NB4 (cell line): ENCODE results near the gene BPTF.
A peak's percentile ranks its signal among the peaks of the same experiment; 100 is the strongest.
"Not testable (repeated sequence)": the region's sequence is repeated elsewhere in the genome, so short reads cannot be mapped to it uniquely, and the experiment has no call there.

ENCODE experiments used
- DNase-seq: peaks from one replicate; pipeline ENCODE4 v3.0.0; 2010; ENCODE audit warnings: low read depth
- H3K4me3 ChIP-seq: one replicate; pipeline ENCODE4 v1.5.1; 2011; ENCODE audit warnings: mild to moderate bottlenecking, low read depth, low read length, moderate library complexity
- CTCF ChIP-seq: IDR thresholded peaks from one replicate; pipeline ENCODE4 v1.5.1; 2012; ENCODE audit warnings: low read depth, low read length
- MAX ChIP-seq: IDR thresholded peaks from 2 replicates; pipeline ENCODE4 v1.6.1; 2011; ENCODE audit warnings: low read depth, low read length
- MYC ChIP-seq: IDR thresholded peaks from 2 replicates; pipeline ENCODE4 v1.6.1; 2011; ENCODE audit warnings: low read depth, low read length
- POLR2A ChIP-seq: IDR thresholded peaks from 2 replicates; pipeline ENCODE4 v1.6.1; 2011; ENCODE audit warnings: mild to moderate bottlenecking; ENCODE audit not compliant: insufficient read length; ENCODE audit errors: extremely low read depth

Gene BPTF

GRCh38 chr17:68015081-68015723 lies 189.9 kb downstream of the BPTF start:
- no peak overlapping the region for H3K4me3 ChIP-seq
- no peak for TF ChIP-seq MAX
- TF ChIP-seq POLR2A, result no peak
- no peak for TF ChIP-seq CTCF
- TF ChIP-seq MYC, result no peak
- DNase-seq, result no peak

- no peak for DNase-seq
- H3K4me3 ChIP-seq, result no peak overlapping the region
- no peak for TF ChIP-seq CTCF
- no peak for TF ChIP-seq MYC
- no peak for TF ChIP-seq POLR2A
- no peak for TF ChIP-seq MAX
Measured at GRCh38 chr17:68016838-68017237, 191.5 kb downstream of the BPTF start.

GRCh38 chr17:68018493-68018892 lies 193.2 kb downstream of the BPTF start:
- H3K4me3 ChIP-seq, DNase-seq: not testable (repeated sequence)

GRCh38 chr17:68019336-68019674 lies 194.0 kb downstream of the BPTF start:
- H3K4me3 ChIP-seq, result no peak overlapping the region
- no peak for TF ChIP-seq CTCF
- no peak for TF ChIP-seq MAX
- no peak for TF ChIP-seq MYC
- DNase-seq, result no peak

- peak; percentile 96 for DNase-seq
- TF ChIP-seq POLR2A (peak; percentile 90), CTCF (no peak), MYC (0 out of 2 replicates have a peak, but pooled peaks have one; percentile 45), MAX (peak; percentile 54; the same call in 1 of the 2 replicates)
- H3K4me3 ChIP-seq, result peak overlapping the region; percentile 63
Measured at GRCh38 chr17:68019675-68020408, 194.5 kb downstream of the BPTF start.

- peak overlapping the region; percentile 63 for H3K4me3 ChIP-seq
- TF ChIP-seq MYC (no peak), MAX (no peak), CTCF (no peak), POLR2A (no peak)
- DNase-seq, result no peak
Measured at GRCh38 chr17:68020409-68020756, 195.1 kb downstream of the BPTF start.

GRCh38 chr17:68020791-68021190 lies 195.5 kb downstream of the BPTF start:
- peak overlapping the region; percentile 63 for H3K4me3 ChIP-seq
- not testable (repeated sequence) for DNase-seq
